Activated CD4-positive, alpha-beta T cell treated with anti-CD3 and anti-CD28 coated beads, Interleukin-10, Interleukin-2, amounts not matched to agents 100 ng/mL and 50 ng/mL, durations not matched to agents 16 hours and 8 hours (primary cell): ENCODE results near the gene CLDN24.
"Not testable (repeated sequence)": the region's sequence is repeated elsewhere in the genome, so short reads cannot be mapped to it uniquely, and the experiment has no call there.

Source experiments
- DNase-seq: peaks from one replicate; pipeline ENCODE4 v3.0.0-alpha.2; 2020

CLDN24 gene

GRCh38 chr4:183345261-183345660 is 23.0 kb upstream of the CLDN24 start:
- DNase-seq, result no peak

- DNase-seq, result no peak
Observed at GRCh38 chr4:183344523-183345255, 22.5 kb upstream of the CLDN24 start.

- DNase-seq, result no peak
Observed at GRCh38 chr4:183343730-183344129, 21.5 kb upstream of the CLDN24 start.

GRCh38 chr4:183342541-183343533 is 20.6 kb upstream of the CLDN24 start:
- no peak for DNase-seq

- no peak for DNase-seq
Observed at GRCh38 chr4:183337833-183338232, 15.6 kb upstream of the CLDN24 start.

GRCh38 chr4:183337349-183337748 is 15.1 kb upstream of the CLDN24 start:
- DNase-seq, result no peak

- DNase-seq, result peak; percentile 36
Observed at GRCh38 chr4:183335369-183335940, 13.2 kb upstream of the CLDN24 start.

GRCh38 chr4:183333983-183334382 is 11.8 kb upstream of the CLDN24 start:
- no peak for DNase-seq

GRCh38 chr4:183333202-183333601 is 11.0 kb upstream of the CLDN24 start:
- DNase-seq, result no peak

- DNase-seq, result no peak
Observed at GRCh38 chr4:183332447-183332846, 10.2 kb upstream of the CLDN24 start.

GRCh38 chr4:183330841-183331240 is 8.6 kb upstream of the CLDN24 start:
- no peak for DNase-seq

GRCh38 chr4:183329954-183330742 is 7.9 kb upstream of the CLDN24 start:
- DNase-seq, result no peak

- no peak for DNase-seq
Observed at GRCh38 chr4:183329244-183329643, 7.0 kb upstream of the CLDN24 start.

GRCh38 chr4:183328832-183329231 is 6.6 kb upstream of the CLDN24 start:
- no peak for DNase-seq

- DNase-seq, result no peak
Observed at GRCh38 chr4:183327827-183328226, 5.6 kb upstream of the CLDN24 start.

- DNase-seq, result no peak
Observed at GRCh38 chr4:183326853-183327252, 4.6 kb upstream of the CLDN24 start.

GRCh38 chr4:183326387-183326786 is 4.2 kb upstream of the CLDN24 start:
- not testable (repeated sequence) for DNase-seq

- DNase-seq, result no peak
Observed at GRCh38 chr4:183324619-183325018, 2.4 kb upstream of the CLDN24 start.

- not testable (repeated sequence) for DNase-seq
Observed at GRCh38 chr4:183324056-183324455, 1.8 kb upstream of the CLDN24 start.

GRCh38 chr4:183323295-183323694 is 1.1 kb upstream of the CLDN24 start:
- no peak for DNase-seq

- no peak for DNase-seq
Observed at GRCh38 chr4:183321516-183321915, 710 bp downstream of the CLDN24 start.

GRCh38 chr4:183321079-183321478 is 1.1 kb downstream of the CLDN24 start:
- DNase-seq, result no peak
